Upper lobe of left lung (tissue), 4 donors: ENCODE results near the gene GOLGA8G.
"Not testable (repeated sequence)": the region's sequence is repeated elsewhere in the genome, so short reads cannot be mapped to it uniquely, and the experiment has no call there.

Experiments
- CTCF ChIP-seq, 6 experiments: fragments of 450-650 bp in 4 of 6; fragments of 200-600 bp in 2 of 6; sonication (generic) in 2 of 6; IDR thresholded peaks; one replicate each; pipeline ENCODE4 v1.5.1; 2016 to 2019; ENCODE audit warnings: antibody characterized with exemption in 6 of 6
- POLR2A ChIP-seq, 4 donors: fragments of 450-650 bp; IDR thresholded peaks; one replicate each; pipeline ENCODE4 v1.5.1; 2016 to 2017; ENCODE audit warnings: antibody characterized with exemption in 4 of 4, mild to moderate bottlenecking in 2 of 4
- POLR2AphosphoS5 ChIP-seq, 2 donors: sonication (generic); formaldehyde crosslinking; IDR thresholded peaks; one replicate each; pipeline ENCODE4 v1.5.1; 2017; ENCODE audit warnings: antibody characterized with exemption in 2 of 2

GRCh38 chr15:28514128-28514527 is 18.6 kb downstream of the GOLGA8G start:
- not testable (repeated sequence) for TF ChIP-seq CTCF, POLR2AphosphoS5, POLR2A (IDR thresholded peaks at IDR 0.05)
